Measurements from ENCODE around the gene KDELR1.
A peak's percentile ranks its signal among the peaks of the same experiment; 100 is the strongest.

The KDELR1 gene

DNA sequence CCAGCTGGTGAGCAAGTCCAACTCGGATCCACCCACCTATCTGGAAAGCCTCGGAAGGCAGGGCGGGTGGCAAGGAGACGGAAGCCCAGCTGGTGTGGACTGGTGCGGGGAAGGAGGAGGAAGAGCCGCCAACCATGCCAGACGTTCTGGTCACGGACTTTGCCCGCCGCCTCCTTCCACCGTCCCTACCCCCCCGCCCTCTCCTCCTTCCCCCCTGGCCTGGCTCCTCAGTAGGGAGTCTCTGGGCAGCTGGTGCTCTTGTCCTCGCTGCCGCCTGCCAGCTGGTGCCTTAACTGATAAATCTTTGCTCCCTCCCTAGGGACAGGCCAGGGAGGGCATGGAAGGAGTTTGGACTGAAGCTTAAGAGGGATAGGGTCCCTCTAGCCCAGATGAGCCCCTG is 22.4 kb downstream of the KDELR1 start:
- H3K4me3 ChIP-seq (ENCODE audit: low read depth, low read length), result no peak overlapping the region
- peaks cover 5% of the 10 kb centered on the region for H3K4me1 ChIP-seq (ENCODE audit: control insufficient read depth, insufficient read depth, low read length, unreplicated experiment)
- no peaks in the 10 kb centered on the region for H3K36me3 ChIP-seq (ENCODE audit: insufficient read depth, low read length)

DNA sequence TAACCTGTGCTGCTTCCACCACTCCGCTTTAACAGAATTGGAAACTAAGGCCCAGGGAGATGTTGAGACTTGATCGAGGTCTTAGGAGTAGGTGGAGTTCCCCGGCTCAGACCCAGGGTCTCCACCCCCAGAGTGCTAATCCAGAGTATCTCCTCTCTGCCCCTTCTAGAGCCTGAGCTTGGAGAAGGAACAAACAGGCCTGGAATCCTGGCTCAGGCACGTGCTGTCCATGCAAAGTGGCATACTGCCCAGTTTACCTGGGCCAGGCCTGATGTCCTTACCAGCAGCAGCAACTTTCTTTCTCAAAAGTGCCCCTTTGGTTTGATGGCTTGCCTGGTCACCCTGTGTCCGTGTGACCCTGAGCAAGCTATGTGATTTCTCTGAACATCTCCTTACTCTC is 23.5 kb downstream of the KDELR1 start:
- H3K36me3 ChIP-seq (ENCODE audit: insufficient read depth, low read length), result no peaks in the 10 kb centered on the region
- H3K27me3 ChIP-seq (ENCODE audit: insufficient read depth, low read length), result no peaks in the 10 kb centered on the region
- H2AFZ ChIP-seq (ENCODE audit: low read length, unreplicated experiment), result no peak overlapping the region
- no peaks in the 10 kb centered on the region for H3K79me2 ChIP-seq (ENCODE audit: control insufficient read depth, insufficient read depth, low read length, unreplicated experiment)
- no peak overlapping the region for H3K27ac ChIP-seq (ENCODE audit: low read depth, low read length)
- H3K4me3 ChIP-seq (ENCODE audit: low read depth, low read length), result no peak overlapping the region
- peaks cover 9% of the 10 kb centered on the region for H3K4me1 ChIP-seq (ENCODE audit: control insufficient read depth, insufficient read depth, low read length, unreplicated experiment)

More for the DNA sequence above, 22.4 kb downstream of the KDELR1 start:
- H2AFZ ChIP-seq (ENCODE audit: low read length, unreplicated experiment), result no peak overlapping the region
- no peaks in the 10 kb centered on the region for H3K79me2 ChIP-seq (ENCODE audit: control insufficient read depth, insufficient read depth, low read length, unreplicated experiment)
- H3K27ac ChIP-seq (ENCODE audit: low read depth, low read length), result no peak overlapping the region
- H3K27me3 ChIP-seq (ENCODE audit: insufficient read depth, low read length), result no peaks in the 10 kb centered on the region

DNA sequence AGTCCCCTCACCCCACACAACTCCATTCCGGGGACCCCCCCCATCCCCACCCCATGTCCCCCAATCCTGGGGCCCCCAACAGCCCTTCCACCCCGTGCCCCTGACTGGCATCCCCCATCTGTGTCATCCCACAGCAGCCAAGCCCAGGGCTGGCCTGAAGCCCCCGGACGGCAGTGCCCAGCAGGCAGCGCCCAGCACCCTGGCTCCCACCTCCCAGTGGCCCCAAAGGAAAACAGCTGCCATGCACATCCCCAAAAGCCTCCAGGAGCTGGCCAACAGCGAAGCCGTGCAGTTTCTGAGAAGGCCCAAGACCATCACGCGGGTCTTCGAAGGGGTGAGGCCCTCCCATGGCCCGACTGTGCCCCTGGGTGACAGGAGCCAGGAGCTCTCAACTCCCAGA is 25.7 kb downstream of the KDELR1 start:
- H3K36me3 ChIP-seq (ENCODE audit: insufficient read depth, low read length), result no peaks in the 10 kb centered on the region
- no peak overlapping the region for H3K27ac ChIP-seq (ENCODE audit: low read depth, low read length)
- H3K79me2 ChIP-seq (ENCODE audit: control insufficient read depth, insufficient read depth, low read length, unreplicated experiment), result no peaks in the 10 kb centered on the region
- no peak overlapping the region for H3K4me3 ChIP-seq (ENCODE audit: low read depth, low read length)
- H2AFZ ChIP-seq (ENCODE audit: low read length, unreplicated experiment), result no peak overlapping the region
- no peaks in the 10 kb centered on the region for H3K27me3 ChIP-seq (ENCODE audit: insufficient read depth, low read length)
- peaks cover 9% of the 10 kb centered on the region for H3K4me1 ChIP-seq (ENCODE audit: control insufficient read depth, insufficient read depth, low read length, unreplicated experiment)

DNA sequence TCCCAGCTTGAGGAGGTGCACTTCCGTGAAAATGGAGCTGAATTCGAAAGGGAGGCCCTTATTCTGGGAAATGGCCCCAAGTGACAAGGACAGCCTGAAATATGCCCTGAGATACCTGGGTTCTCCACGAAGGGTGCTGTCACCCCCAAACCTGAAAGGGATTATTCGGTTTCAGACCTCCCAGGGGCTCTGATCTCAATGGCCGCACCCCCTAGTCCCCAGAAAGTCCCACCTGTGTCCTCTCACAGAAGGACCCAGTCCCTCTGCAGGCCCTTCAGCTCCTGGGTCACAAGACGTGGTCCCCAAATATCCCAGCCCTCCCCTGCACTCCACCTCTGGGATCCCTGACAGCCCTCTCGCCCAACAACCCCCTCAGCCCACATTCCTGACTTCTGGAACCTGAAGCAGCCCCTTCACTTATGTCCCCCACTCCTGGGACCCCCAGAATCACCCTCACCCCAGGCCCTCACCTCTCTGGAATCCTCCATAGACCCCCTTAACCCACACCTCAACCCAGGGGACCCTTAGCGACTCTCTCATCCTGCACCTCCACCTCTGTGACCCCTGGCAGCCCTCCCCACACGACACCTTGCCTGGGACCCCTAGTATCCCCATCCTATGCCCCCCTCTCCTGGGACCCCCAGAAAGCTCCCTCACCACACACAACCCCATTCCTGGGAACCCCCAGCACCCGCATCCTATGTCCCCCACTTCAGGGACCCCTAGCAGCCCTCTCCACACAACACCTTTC is 26.6 kb downstream of the KDELR1 start:
- no peaks in the 10 kb centered on the region for H3K79me2 ChIP-seq (ENCODE audit: control insufficient read depth, insufficient read depth, low read length, unreplicated experiment)
- peaks cover 9% of the 10 kb centered on the region for H3K4me1 ChIP-seq (ENCODE audit: control insufficient read depth, insufficient read depth, low read length, unreplicated experiment)
- H3K4me3 ChIP-seq (ENCODE audit: low read depth, low read length), result peak overlapping the region; percentile 66
- no peaks in the 10 kb centered on the region for H3K36me3 ChIP-seq (ENCODE audit: insufficient read depth, low read length)
- H3K27ac ChIP-seq (ENCODE audit: low read depth, low read length), result peak overlapping the region; percentile 60
- no peaks in the 10 kb centered on the region for H3K27me3 ChIP-seq (ENCODE audit: insufficient read depth, low read length)
- H2AFZ ChIP-seq (ENCODE audit: low read length, unreplicated experiment), result peak overlapping the region; percentile 90

DNA sequence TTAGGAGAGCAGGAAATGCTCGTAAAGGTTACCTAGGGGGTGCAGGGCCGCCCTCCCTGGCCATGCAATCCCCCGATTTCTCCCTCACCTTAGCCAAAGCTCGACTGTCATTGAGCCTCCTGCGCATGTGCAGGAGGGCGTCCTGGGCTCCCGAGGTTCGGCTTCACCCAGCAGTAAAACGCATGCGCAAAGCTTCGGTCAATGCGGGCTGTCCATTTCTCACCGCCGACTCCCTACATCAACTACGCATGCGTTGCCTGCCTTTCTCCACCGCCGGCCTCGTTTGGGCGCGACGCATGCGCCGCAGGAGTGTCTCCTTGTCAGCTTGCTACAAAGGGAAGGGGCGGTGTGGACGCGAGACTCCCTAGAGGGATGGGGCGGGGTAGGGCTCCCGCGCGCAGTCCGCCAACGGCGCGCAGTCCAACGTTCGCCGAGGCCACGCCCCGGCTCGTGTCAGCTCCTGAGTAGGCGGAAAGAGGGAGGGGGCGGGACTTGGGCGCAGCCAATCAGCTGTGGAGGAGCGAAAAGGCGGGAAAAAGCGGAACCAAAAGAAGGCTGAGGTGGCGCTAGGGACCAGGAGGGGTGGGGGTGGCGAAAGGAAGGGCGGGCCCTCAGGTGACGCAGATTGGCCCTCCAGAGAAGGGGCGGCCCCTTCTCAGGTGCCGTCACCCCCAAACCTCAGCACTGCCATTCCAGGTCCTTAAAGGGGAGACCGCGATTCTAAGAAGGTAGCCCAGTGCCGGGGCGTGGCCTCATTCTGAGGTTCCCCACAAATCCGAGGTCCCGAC is 27.3 kb downstream of the KDELR1 start, which contains the start of the genes SYNGR4 and TMEM143:
Gene SYNGR4, plus strand, starts transcription at position 558 of the 788 bp plus-strand sequence. CDS start 1,476 bp downstream, outside the sequence.
Gene TMEM143, minus strand, starts transcription at position 131 of the 788 bp plus-strand sequence. Its CDS starts 20 bp downstream, at position 111.
- peak within 1 kb of the TSS; percentile 93 for H2AFZ ChIP-seq (ENCODE audit: low read length, unreplicated experiment)

DNA sequence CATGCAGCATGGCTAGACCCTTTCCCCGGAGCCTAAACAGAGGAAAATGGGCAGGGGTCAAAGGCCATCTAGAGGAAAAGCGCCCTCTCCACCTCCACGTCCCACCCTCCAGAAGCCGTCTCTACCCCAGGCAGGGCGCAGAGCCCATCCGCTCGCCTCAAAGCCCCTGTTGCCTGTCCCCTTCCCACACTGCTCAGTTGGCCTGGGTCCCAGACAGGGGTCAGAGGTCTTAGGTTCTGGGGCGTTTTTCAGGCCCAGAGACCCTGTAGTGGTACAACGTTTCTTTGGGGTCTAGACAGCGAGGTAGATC is 27.9 kb downstream of the KDELR1 start:
- H3K27me3 ChIP-seq (ENCODE audit: insufficient read depth, low read length), result no peaks in the 10 kb centered on the region
- H3K79me2 ChIP-seq (ENCODE audit: control insufficient read depth, insufficient read depth, low read length, unreplicated experiment), result no peaks in the 10 kb centered on the region
- peaks cover 9% of the 10 kb centered on the region for H3K4me1 ChIP-seq (ENCODE audit: control insufficient read depth, insufficient read depth, low read length, unreplicated experiment)
- H3K27ac ChIP-seq (ENCODE audit: low read depth, low read length), result peak overlapping the region; percentile 69
- H2AFZ ChIP-seq (ENCODE audit: low read length, unreplicated experiment), result peak overlapping the region; percentile 93
- H3K4me3 ChIP-seq (ENCODE audit: low read depth, low read length), result peak overlapping the region; percentile 85
- no peaks in the 10 kb centered on the region for H3K36me3 ChIP-seq (ENCODE audit: insufficient read depth, low read length)

More for the DNA sequence above, 27.3 kb downstream of the KDELR1 start, which contains the start of the genes SYNGR4 and TMEM143:
- H3K27ac ChIP-seq (ENCODE audit: low read depth, low read length), result peak within 1 kb of the TSS; percentile 69
- peak within 1 kb of the TSS; percentile 85 for H3K4me3 ChIP-seq (ENCODE audit: low read depth, low read length)
- no peaks in the 10 kb centered on the region for H3K36me3 ChIP-seq (ENCODE audit: insufficient read depth, low read length)
- H3K79me2 ChIP-seq (ENCODE audit: control insufficient read depth, insufficient read depth, low read length, unreplicated experiment), result no peaks in the 10 kb centered on the region
- H3K27me3 ChIP-seq (ENCODE audit: insufficient read depth, low read length), result no peaks in the 10 kb centered on the region
- H3K4me1 ChIP-seq (ENCODE audit: control insufficient read depth, insufficient read depth, low read length, unreplicated experiment), result peaks cover 9% of the 10 kb centered on the region

DNA sequence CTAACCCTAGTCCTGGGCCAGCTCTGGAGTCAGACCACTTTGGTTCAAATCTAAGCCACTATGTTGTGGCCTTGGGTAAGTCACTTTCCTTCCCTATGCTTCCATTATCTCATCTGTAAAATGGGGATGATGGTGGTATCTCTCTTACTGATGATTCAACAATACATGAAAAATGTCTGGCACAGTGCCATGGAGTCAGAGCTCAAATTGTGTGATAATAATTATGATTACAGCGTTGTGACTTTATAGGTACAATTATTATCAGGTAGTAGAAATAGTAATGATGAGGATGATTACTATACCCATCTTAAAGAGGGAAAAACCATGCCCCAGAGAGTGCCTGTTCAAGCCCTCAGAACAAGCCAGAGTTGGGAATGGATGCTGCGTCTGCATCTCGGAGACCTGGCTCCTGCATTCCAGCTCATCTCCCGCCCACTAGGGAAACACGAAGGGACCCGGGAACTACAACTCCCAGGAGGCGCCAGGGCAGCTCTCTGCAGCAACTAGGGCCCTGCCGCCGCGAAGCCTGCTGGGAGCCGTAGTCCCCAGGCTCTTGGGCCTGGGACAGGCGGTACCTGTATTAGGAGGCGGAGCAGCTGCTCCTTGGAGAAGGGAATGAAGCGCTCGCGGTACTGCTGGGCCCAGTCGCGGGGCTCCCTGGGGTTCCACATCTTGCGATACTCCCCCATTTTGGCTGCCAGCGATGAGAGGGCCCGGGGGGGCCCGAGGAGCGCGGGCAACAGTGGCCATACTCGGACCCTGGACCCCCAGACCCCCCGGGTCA is 28.4 kb downstream of the KDELR1 start:
- H3K36me3 ChIP-seq (ENCODE audit: insufficient read depth, low read length), result no peaks in the 10 kb centered on the region
- H3K27ac ChIP-seq (ENCODE audit: low read depth, low read length), result peak overlapping the region; percentile 69
- no peaks in the 10 kb centered on the region for H3K27me3 ChIP-seq (ENCODE audit: insufficient read depth, low read length)
- H3K79me2 ChIP-seq (ENCODE audit: control insufficient read depth, insufficient read depth, low read length, unreplicated experiment), result no peaks in the 10 kb centered on the region
- peak overlapping the region; percentile 85 for H3K4me3 ChIP-seq (ENCODE audit: low read depth, low read length)
- peak overlapping the region; percentile 93 for H2AFZ ChIP-seq (ENCODE audit: low read length, unreplicated experiment)
- H3K4me1 ChIP-seq (ENCODE audit: control insufficient read depth, insufficient read depth, low read length, unreplicated experiment), result peaks cover 9% of the 10 kb centered on the region

DNA sequence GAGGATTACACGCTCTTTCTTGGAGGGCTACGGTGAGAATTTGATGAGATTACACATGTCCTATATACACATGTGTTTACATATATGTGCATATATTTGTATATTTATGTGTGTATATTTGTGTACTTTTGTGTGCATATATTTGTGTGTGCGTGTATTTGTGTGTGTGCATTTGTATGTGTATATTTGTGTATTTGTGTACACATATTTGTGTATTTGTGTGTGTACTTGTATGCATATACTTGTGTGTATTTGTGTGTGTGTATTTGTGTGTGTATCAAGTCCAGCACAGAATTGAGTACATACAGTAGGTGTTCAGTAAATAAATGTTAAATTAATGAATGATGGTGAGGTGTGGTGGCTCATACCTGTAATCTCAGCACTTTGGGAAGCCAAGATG is 29.4 kb downstream of the KDELR1 start:
- H2AFZ ChIP-seq (ENCODE audit: low read length, unreplicated experiment), result no peak overlapping the region
- H3K27ac ChIP-seq (ENCODE audit: low read depth, low read length), result no peak overlapping the region
- no peaks in the 10 kb centered on the region for H3K36me3 ChIP-seq (ENCODE audit: insufficient read depth, low read length)
- peaks cover 9% of the 10 kb centered on the region for H3K4me1 ChIP-seq (ENCODE audit: control insufficient read depth, insufficient read depth, low read length, unreplicated experiment)
- no peaks in the 10 kb centered on the region for H3K27me3 ChIP-seq (ENCODE audit: insufficient read depth, low read length)
- no peaks in the 10 kb centered on the region for H3K79me2 ChIP-seq (ENCODE audit: control insufficient read depth, insufficient read depth, low read length, unreplicated experiment)
- no peak overlapping the region for H3K4me3 ChIP-seq (ENCODE audit: low read depth, low read length)

DNA sequence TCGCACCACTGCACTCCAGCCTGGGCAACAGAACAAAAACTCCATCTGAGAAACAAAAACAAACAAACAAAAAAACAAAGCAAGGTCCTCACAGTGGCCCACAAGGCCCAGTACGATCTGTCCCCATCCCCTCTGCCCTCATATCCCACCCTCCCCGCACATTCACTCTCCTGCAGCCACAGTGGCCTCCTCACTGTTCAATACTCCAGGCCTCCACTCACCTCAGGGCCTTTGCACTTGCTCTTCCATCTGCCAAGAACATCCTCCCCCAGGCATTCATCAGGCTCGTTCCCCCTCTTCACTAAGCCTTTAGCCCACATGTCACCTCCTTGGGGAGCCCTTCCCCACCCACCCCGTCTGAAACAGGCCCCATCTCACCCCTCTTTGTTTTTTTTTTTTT is 32.2 kb downstream of the KDELR1 start:
- H3K27ac ChIP-seq (ENCODE audit: low read depth, low read length), result no peak overlapping the region
- no peaks in the 10 kb centered on the region for H3K79me2 ChIP-seq (ENCODE audit: control insufficient read depth, insufficient read depth, low read length, unreplicated experiment)
- no peaks in the 10 kb centered on the region for H3K27me3 ChIP-seq (ENCODE audit: insufficient read depth, low read length)
- peaks cover 3% of the 10 kb centered on the region for H3K4me1 ChIP-seq (ENCODE audit: control insufficient read depth, insufficient read depth, low read length, unreplicated experiment)
- H3K36me3 ChIP-seq (ENCODE audit: insufficient read depth, low read length), result no peaks in the 10 kb centered on the region
- H3K4me3 ChIP-seq (ENCODE audit: low read depth, low read length), result no peak overlapping the region
- no peak overlapping the region for H2AFZ ChIP-seq (ENCODE audit: low read length, unreplicated experiment)

DNA sequence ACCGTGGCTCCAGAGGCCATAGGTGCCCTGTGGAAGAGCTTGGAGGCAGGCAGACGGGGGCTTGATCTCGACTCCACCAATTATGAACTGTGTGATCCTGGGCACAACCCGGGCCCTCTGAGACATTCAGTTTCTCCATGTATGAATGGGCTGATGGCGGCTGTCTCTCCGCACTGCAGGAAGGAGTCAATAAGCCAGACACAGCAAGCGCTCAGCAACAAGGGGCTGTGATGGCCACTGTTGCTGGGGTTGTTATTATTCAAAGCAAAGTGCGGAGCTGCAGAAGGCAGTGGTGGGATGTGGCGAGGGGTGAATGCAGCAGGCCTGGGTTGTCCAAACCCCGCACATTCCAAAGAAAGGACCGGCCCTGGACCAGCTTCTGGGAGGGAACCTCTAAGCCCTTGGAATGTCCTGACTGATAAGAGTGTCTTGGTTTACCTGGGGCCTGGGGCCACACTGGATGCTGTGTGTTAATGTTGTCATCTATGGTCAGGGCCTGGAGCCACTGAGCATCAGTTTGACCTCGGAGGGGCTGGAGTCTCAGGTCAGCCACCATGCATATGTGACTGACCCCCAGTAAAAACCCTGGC is 35.9 kb downstream of the KDELR1 start:
- Histone ChIP-seq H3K4me3 (ENCODE audit: low read depth, low read length) (no peak overlapping the region), H3K36me3 (ENCODE audit: insufficient read depth, low read length) (no peaks in the 10 kb centered on the region), H3K27ac (ENCODE audit: low read depth, low read length) (no peak overlapping the region), H3K4me1 (ENCODE audit: control insufficient read depth, insufficient read depth, low read length, unreplicated experiment) (no peaks in the 10 kb centered on the region), H3K27me3 (ENCODE audit: insufficient read depth, low read length) (no peaks in the 10 kb centered on the region), H2AFZ (ENCODE audit: low read length, unreplicated experiment) (no peak overlapping the region), H3K79me2 (ENCODE audit: control insufficient read depth, insufficient read depth, low read length, unreplicated experiment) (no peaks in the 10 kb centered on the region)
